Activated naive CD8-positive, alpha-beta T cell treated with anti-CD3 and anti-CD28 coated beads for 36 hours (primary cell): ENCODE results near the gene LARGE1. TPM values are rescaled to one million over a fixed set of nuclear protein-coding genes. Genes with fewer than 3 reads are reported as not detected.

ENCODE experiments used
- DNase-seq: peaks from one replicate; pipeline ENCODE4 v3.0.0; 2021
- H3K27ac Mint-ChIP-seq: one replicate; pipeline ENCODE4 v1.8.0; 2022; ENCODE audit warnings: mild to moderate bottlenecking, moderate library complexity, mixed read lengths
- H3K27me3 Mint-ChIP-seq: one replicate; pipeline ENCODE4 v1.8.0; 2022; ENCODE audit warnings: mild to moderate bottlenecking, mixed read lengths
- H3K36me3 Mint-ChIP-seq: one replicate; pipeline ENCODE4 v1.8.0; 2021; ENCODE audit warnings: mild to moderate bottlenecking, mixed read lengths
- H3K4me1 Mint-ChIP-seq: one replicate; pipeline ENCODE4 v1.8.0; 2021; ENCODE audit warnings: mixed read lengths
- H3K4me3 Mint-ChIP-seq: one replicate; pipeline ENCODE4 v1.8.0; 2022; ENCODE audit warnings: mild to moderate bottlenecking, moderate library complexity, mixed read lengths
- H3K9me3 Mint-ChIP-seq: one replicate; pipeline ENCODE4 v1.8.0; 2022; ENCODE audit warnings: mixed read lengths
- total RNA-seq, 2 experiments: library from RNA; stranded (reverse); gene quantifications; one replicate each; pipeline ENCODE4 v1.2.3, GENCODE V29; 2021

Gene LARGE1
- total RNA-seq, 2 experiments from 2014 or later, result 0.28 to 0.93 TPM

DNA sequence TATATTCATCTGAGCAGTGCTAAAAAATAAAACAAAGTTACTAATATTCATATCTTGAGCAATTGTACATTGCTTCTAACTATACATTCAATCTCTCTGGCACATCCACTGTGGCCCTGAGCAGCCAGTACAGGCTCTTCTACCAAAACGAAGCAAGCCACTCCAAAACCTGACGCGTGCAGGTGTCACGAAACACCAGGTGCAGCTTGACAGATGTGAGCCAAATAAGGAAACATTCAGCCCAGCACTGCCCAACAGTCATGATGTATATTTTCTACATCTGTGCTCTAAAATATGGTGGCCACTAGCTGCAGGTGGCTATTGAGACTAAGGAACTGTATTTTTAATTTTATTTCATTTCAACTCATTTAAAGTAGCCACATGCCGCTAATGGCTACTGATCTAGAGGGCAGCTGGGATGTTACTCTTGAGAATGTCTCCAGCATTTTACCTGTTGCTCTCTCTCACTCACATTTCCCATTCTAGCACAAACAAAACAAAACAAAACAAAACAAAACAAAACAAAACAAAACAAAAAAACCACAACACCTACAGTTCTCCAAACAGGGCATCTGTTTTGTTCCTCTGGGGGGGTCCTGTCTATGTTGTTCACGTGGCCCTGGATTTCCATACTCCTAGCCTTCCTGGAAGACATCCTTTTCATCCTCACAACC is 77.7 kb downstream of the LARGE1 start:
- no peak for DNase-seq
- no peaks in the 10 kb centered on the region for H3K27me3 Mint-ChIP-seq
- peaks cover 11% of the 10 kb centered on the region for H3K9me3 Mint-ChIP-seq
- no peaks in the 10 kb centered on the region for H3K36me3 Mint-ChIP-seq
- no peak overlapping the region for H3K27ac Mint-ChIP-seq
- no peaks in the 10 kb centered on the region for H3K4me1 Mint-ChIP-seq
- no peak overlapping the region for H3K4me3 Mint-ChIP-seq

- Mint-ChIP-seq H3K9me3 (peaks cover 9% of the 10 kb centered on the region), H3K36me3 (no peaks in the 10 kb centered on the region), H3K4me1 (no peaks in the 10 kb centered on the region), H3K27me3 (no peaks in the 10 kb centered on the region), H3K4me3 (no peak overlapping the region), H3K27ac (no peak overlapping the region)
- no peak for DNase-seq
Observed at GRCh38 chr22:33842006-33842354, 78.3 kb downstream of the LARGE1 start.

DNA sequence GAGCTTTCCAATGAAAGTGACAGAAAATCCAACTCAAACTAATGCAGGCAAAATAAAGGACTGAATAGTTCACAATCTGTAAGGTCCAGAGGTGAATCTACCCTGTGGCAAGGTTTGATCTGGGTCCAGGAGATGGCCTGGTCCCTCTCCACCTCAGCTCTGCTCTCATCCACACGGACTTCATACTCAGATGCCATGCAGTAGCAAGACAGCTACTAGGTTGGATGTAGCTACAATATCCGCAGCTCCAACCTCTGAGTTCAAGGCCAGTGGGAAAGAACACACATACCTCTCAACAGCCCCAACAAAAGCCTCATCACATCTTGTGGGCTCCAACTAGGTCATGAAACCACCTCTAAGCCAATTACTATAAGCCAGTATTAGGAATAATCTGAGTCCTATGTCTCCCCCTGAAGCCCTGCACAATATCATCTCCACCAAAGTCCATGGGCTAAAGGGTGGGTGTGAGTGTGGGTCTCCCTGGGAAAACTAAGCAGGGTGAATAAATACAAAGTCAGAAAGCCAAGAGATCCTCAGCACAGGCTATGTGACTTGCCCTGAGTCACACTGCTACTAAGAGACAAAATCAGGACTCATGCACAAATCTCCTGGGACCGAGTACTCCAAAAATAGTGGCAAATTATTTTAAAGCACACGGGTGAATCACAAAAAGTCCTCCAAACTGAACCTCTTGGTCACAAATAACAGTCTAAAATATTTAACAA is 78.8 kb downstream of the LARGE1 start:
- Mint-ChIP-seq H3K4me3 (no peak overlapping the region), H3K9me3 (peaks cover 6% of the 10 kb centered on the region), H3K4me1 (no peaks in the 10 kb centered on the region), H3K27ac (no peak overlapping the region), H3K27me3 (no peaks in the 10 kb centered on the region), H3K36me3 (no peaks in the 10 kb centered on the region)
- no peak for DNase-seq

DNA sequence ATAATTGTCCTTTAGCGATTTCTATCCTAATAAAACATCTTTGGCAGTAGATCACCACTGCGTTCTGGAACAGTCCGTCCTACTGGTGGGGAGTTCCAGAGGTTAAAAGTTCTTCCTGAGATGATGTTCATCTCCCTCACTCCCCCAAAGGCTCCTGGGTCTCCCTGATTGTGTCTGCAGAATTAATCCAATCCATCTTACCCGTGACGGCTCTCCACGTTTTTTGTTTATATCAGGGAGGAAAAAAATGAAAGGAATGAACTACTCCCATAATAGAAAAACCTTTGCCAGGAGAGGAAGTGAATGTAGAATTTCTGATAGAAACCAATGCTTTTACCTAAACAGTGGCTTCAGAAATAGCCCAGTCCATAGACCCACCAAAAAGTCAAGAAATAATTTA is 81.6 kb downstream of the LARGE1 start:
- no peaks in the 10 kb centered on the region for H3K4me1 Mint-ChIP-seq
- no peaks in the 10 kb centered on the region for H3K27me3 Mint-ChIP-seq
- H3K36me3 Mint-ChIP-seq, result no peaks in the 10 kb centered on the region
- H3K4me3 Mint-ChIP-seq, result no peak overlapping the region
- H3K27ac Mint-ChIP-seq, result no peak overlapping the region
- H3K9me3 Mint-ChIP-seq, result no peaks in the 10 kb centered on the region
- no peak for DNase-seq

DNA sequence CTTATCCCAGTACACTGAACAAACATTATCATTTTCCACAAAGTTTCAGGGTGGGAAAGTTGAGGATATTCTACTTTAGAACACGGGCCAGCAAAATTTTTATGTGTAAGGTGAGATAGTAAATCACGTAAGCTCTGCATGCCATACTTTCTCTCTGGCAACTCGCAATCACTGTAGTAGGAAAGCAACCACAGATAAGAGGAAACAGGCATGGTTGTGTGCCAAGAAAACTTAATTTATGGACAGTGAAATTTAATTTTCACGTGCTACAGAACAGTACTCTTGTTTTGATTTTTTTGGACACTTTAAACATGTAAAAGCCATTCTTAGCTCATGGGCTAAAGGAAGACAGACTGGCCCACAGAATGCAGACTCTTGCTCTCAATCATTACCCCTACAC is 82.5 kb downstream of the LARGE1 start:
- Mint-ChIP-seq H3K9me3 (no peaks in the 10 kb centered on the region), H3K4me1 (no peaks in the 10 kb centered on the region), H3K27ac (no peak overlapping the region), H3K4me3 (no peak overlapping the region), H3K27me3 (no peaks in the 10 kb centered on the region), H3K36me3 (no peaks in the 10 kb centered on the region)
- DNase-seq, result no peak

DNA sequence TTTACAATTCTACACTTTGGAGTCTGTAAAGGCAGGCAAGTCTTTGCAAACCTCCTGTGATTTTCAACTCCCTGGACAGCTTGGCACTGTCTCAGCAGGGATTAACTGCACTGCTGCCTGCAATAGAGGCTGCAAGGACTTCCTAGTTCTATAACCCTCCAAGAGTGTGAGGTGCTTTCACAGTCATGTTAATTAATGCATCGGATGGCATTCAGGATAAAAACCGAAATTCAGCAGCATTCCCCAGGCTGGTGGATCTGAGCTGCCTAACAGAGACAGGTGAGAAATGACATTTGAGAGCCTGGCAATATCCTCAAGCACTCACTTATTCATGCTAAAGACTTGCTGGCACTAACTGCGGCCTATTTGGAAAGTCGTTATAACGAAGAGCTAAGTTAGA is 85.0 kb downstream of the LARGE1 start:
- H3K27me3 Mint-ChIP-seq, result no peaks in the 10 kb centered on the region
- H3K4me3 Mint-ChIP-seq, result no peak overlapping the region
- H3K27ac Mint-ChIP-seq, result no peak overlapping the region
- DNase-seq, result no peak
- no peaks in the 10 kb centered on the region for H3K9me3 Mint-ChIP-seq
- H3K4me1 Mint-ChIP-seq, result no peaks in the 10 kb centered on the region
- H3K36me3 Mint-ChIP-seq, result no peaks in the 10 kb centered on the region

DNA sequence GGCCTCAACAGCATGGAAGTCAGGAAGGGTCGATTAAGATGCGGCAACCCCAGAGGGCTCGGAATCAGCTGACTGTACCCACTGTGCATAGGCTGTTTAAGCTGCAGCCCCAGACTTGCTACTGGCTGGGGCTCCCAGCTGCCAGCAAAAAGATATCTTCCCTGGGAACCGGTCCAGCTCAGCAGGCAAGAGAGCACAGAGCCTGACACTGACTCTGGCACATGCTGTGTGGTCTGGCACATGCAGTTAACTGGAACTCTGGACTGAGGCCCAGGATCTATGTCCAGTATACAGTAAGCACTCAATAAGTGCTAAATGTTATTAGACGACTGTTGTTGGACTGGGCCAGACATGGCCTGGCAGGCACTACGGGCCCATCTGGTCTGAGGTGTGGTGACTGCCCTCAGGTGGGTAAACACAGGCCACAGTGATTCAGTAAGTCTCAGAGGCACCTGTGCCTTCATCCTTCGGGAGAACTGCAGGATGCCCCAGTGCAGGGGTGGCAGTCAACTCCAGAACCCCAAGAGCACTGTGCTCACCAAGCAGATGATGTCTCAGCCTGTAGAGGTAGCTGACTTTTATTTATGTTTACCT is 87.6 kb downstream of the LARGE1 start:
- DNase-seq, result no peak
- H3K36me3 Mint-ChIP-seq, result no peaks in the 10 kb centered on the region
- no peak overlapping the region for H3K27ac Mint-ChIP-seq
- no peaks in the 10 kb centered on the region for H3K9me3 Mint-ChIP-seq
- no peak overlapping the region for H3K4me3 Mint-ChIP-seq
- H3K4me1 Mint-ChIP-seq, result no peaks in the 10 kb centered on the region
- H3K27me3 Mint-ChIP-seq, result no peaks in the 10 kb centered on the region

GRCh38 chr22:33831651-33832050 is 88.6 kb downstream of the LARGE1 start:
- no peaks in the 10 kb centered on the region for H3K36me3 Mint-ChIP-seq
- no peak overlapping the region for H3K27ac Mint-ChIP-seq
- no peaks in the 10 kb centered on the region for H3K9me3 Mint-ChIP-seq
- DNase-seq, result no peak
- H3K4me3 Mint-ChIP-seq, result no peak overlapping the region
- H3K4me1 Mint-ChIP-seq, result no peaks in the 10 kb centered on the region
- H3K27me3 Mint-ChIP-seq, result no peaks in the 10 kb centered on the region

GRCh38 chr22:33831207-33831606 is 89.1 kb downstream of the LARGE1 start:
- Mint-ChIP-seq H3K4me1 (no peaks in the 10 kb centered on the region), H3K27me3 (no peaks in the 10 kb centered on the region), H3K4me3 (no peak overlapping the region), H3K27ac (no peak overlapping the region), H3K9me3 (no peaks in the 10 kb centered on the region), H3K36me3 (no peaks in the 10 kb centered on the region)
- no peak for DNase-seq

- DNase-seq, result no peak
- Mint-ChIP-seq H3K4me3 (no peak overlapping the region), H3K36me3 (no peaks in the 10 kb centered on the region), H3K27me3 (no peaks in the 10 kb centered on the region), H3K9me3 (no peaks in the 10 kb centered on the region), H3K27ac (no peak overlapping the region), H3K4me1 (no peaks in the 10 kb centered on the region)
Observed at GRCh38 chr22:33829546-33830280, 90.6 kb downstream of the LARGE1 start.

- H3K4me3 Mint-ChIP-seq, result no peak overlapping the region
- no peak overlapping the region for H3K27ac Mint-ChIP-seq
- H3K36me3 Mint-ChIP-seq, result no peaks in the 10 kb centered on the region
- H3K4me1 Mint-ChIP-seq, result no peaks in the 10 kb centered on the region
- no peaks in the 10 kb centered on the region for H3K27me3 Mint-ChIP-seq
- no peaks in the 10 kb centered on the region for H3K9me3 Mint-ChIP-seq
- no peak for DNase-seq
Observed at GRCh38 chr22:33828302-33828701, 92.0 kb downstream of the LARGE1 start.

- Mint-ChIP-seq H3K4me3 (no peak overlapping the region), H3K9me3 (no peaks in the 10 kb centered on the region), H3K36me3 (no peaks in the 10 kb centered on the region), H3K4me1 (no peaks in the 10 kb centered on the region), H3K27ac (no peak overlapping the region), H3K27me3 (no peaks in the 10 kb centered on the region)
- no peak for DNase-seq
Observed at GRCh38 chr22:33825761-33826160, 94.5 kb downstream of the LARGE1 start.

DNA sequence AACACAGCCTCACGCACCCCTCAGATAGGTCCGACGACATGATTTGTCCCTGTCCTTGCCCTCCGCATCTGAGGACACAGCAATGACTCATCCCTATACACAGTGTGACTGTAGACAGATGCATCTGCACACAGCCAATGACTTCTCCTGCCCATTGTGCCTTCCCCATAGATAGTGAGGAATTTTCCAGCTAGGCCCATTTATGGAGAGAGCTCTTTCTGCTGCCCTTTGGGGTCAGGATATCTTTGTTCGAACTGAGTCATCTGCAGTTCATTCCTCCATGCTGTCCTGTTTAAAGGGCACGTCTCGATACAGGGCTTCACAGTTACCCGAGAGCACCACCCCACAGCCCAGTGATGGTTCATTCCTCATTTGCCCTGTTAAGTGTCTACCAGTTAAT is 96.7 kb downstream of the LARGE1 start:
- no peak for DNase-seq
- Mint-ChIP-seq H3K27ac (no peak overlapping the region), H3K4me1 (no peaks in the 10 kb centered on the region), H3K9me3 (no peaks in the 10 kb centered on the region), H3K4me3 (no peak overlapping the region), H3K27me3 (no peaks in the 10 kb centered on the region), H3K36me3 (no peaks in the 10 kb centered on the region)

DNA sequence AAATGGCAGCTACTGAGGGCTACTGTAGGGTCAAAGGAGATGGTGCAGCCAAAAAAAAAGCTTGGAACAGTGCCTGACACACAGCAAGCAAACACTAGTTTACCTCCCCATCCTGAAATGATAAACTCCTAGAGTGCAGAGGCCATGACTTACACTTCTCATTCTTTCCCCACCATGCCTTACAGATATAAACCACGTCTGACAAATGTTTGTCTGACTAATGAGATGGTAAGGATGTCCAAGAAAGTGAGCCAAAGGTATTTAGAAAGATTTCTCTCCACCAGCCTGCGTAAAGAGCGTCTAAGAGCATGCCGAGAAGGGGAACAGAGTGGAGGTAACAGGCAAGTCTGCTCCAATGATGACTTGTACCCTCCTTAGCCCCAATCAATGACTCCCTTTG is 99.0 kb downstream of the LARGE1 start:
- Mint-ChIP-seq H3K9me3 (peaks cover 1% of the 10 kb centered on the region), H3K4me1 (no peaks in the 10 kb centered on the region), H3K4me3 (no peak overlapping the region), H3K27ac (no peak overlapping the region), H3K27me3 (no peaks in the 10 kb centered on the region), H3K36me3 (no peaks in the 10 kb centered on the region)
- no peak for DNase-seq

GRCh38 chr22:33819743-33820142 is 100.5 kb downstream of the LARGE1 start:
- peaks cover 1% of the 10 kb centered on the region for H3K9me3 Mint-ChIP-seq
- H3K36me3 Mint-ChIP-seq, result no peaks in the 10 kb centered on the region
- H3K4me3 Mint-ChIP-seq, result no peak overlapping the region
- no peaks in the 10 kb centered on the region for H3K4me1 Mint-ChIP-seq
- no peak overlapping the region for H3K27ac Mint-ChIP-seq
- H3K27me3 Mint-ChIP-seq, result no peaks in the 10 kb centered on the region
- DNase-seq, result no peak
